NCI-H1048 (cell line): Measurements from ENCODE around the gene SPOCK1.
"Not testable (repeated sequence)": the region's sequence is repeated elsewhere in the genome, so short reads cannot be mapped to it uniquely, and the experiment has no call there.

Experiments used
- DNase-seq: peaks from one replicate; lab custom pipeline; 2025; lab: John Stamatoyannopoulos, UW

Gene SPOCK1

DNA sequence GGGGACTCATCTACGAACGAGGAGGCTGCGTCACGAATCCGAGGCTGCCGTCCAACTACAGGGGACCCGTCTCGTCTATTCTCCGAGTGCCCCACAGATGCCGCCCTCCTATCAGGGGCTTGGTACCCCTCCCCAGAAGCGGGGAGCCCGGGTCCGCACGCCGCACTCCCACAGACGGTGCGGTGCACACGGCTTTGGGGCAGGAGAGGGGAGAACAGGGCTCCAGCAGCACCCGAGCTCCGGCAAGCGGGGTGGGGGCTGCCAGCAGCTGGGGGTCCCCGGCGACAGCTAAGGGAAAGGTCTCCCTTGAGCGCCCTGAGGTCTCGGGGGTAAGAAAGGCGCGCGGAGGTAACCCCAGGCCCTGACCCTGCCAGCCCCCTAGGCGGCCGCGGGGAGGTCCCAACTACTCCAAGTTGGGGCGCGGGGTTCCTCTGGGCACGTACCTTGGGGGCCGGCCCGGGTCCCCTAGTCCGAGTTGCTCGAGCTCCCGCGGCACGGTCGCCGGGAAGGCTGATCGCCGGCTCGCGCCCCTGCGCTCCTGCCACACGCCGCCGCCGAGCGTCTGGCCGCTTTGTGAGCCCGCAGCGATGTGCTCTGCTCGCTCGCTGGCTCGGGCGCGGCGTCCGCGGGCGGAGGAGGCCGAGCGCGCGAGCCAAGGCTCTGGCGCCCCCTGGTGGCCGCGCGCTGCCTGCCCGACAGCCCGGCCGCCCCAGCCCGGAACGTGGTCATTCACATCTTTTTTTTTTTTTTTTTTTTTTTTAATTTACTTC, at the start of gene SPOCK1:
Gene SPOCK1 (minus strand): TSS at position 591 of the 770 bp plus-strand sequence.
- DNase-seq: peak; percentile 50

DNA sequence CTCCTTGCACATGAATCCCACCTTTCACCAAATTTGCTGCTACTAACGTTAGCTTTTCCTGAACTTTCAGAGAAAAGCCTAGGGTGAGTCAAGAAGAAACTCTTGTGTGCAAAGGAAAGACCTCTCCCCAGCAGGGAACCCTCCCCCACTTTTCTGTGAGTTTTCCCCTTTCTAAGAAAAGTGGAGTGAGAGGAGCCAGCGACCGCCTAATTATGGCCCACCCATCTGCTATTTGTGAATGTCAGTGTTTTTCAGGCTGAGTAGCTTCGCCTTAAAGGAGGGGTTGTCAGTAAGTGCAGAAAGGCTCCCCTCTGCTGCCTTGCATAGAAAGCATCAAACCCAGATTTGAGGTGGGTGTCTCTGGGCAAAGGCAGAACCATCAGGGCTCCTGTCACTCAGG, 46.8 kb upstream of the SPOCK1 start:
- DNase-seq: no peak

DNA sequence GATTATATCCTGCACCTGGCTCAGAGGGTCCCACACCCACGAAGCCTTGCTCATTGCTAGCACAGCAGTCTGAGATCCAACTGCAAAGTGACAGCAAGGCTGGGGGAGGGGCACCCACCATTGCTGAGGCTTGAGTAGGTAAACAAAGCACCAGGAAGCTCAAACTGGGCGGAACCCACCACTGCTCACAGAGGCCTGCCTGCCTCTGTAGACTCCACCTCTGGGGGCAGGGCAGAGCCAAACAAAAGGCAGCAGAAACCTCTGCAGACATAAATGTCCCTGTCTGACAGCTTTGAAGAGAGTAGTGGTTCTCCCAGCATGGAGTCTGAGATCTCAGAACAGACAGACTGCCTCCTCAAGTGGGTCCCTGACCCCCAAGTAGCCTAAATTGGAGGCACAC, 36.3 kb upstream of the SPOCK1 start:
- DNase-seq: not testable (repeated sequence)

DNA sequence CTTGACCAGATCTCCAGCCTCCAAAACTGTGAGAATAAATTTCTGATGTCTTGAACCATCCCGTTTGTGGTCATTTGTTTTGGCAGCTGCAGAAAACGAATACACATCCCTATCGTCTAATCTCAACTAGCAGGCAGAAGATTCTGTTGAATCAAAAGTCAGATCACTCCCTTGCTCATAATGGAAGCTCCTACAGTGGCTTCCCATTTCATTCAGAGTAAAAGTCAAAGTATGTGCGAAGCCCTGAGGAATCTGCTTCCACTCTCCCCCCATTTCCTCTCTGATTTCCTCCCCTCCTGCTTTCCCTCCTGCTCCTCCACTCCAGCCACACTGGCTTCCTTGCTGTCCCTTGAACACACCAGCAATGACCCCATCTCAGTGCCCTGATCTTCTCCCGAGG, 34.8 kb upstream of the SPOCK1 start:
- DNase-seq: no peak

DNA sequence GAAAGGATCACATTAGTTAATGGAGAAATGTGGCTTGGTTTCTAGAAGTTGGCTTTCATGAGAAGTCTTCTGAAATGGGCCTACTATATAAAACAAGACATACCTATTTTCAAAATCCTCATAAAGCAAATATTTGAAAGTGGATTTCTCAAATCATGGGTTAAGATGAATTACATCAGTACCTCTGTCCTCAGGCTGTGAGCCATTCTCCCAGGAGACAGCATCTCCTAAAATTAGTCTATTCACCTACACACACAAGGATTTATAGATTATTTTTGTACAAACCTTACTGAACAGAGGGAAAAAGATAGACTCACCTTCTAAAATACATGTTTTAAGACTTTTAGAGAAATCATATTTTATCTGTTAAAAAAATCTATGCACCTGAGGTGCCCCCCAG, 32.1 kb upstream of the SPOCK1 start:
- DNase-seq: no peak

DNA sequence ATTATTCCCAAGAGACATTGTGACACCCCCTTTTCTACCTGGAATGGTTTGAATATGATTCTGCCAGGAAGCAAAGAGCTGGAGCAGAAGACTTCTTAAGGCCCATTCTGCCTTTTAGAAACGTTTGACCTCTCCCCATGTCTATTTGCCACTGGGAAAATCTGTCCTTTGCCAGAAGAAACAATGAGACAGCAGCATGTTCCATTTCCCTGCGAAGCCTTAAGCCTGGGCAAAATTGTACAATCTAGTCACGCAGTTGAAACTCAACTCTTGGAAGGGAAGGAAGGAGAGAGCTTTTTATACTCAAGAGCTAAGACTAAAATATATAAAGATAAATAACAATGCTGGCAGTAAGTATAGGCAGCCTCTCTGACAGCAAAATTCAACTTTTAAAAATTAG, 22.1 kb upstream of the SPOCK1 start:
- no peak for DNase-seq

DNA sequence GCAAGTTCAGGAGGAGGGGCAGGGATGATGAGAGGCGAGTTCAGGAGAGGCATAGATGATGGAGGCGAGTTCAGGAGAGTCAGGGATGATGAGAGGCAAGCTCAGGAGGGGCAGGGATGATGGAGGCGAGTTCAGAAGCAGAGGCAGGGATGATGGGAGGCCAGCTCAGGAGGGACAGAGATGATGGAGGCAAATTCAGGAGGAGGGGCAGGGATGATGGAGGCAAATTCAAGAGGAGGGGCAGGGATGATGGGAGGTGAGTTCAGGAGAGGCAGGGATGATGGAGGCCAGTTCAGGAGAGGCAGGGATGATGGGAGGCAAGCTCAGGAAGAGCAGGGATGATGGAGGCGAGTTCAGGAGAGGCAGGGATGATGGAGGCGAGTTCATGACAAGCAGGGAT, 17.8 kb upstream of the SPOCK1 start:
- DNase-seq: no peak

DNA sequence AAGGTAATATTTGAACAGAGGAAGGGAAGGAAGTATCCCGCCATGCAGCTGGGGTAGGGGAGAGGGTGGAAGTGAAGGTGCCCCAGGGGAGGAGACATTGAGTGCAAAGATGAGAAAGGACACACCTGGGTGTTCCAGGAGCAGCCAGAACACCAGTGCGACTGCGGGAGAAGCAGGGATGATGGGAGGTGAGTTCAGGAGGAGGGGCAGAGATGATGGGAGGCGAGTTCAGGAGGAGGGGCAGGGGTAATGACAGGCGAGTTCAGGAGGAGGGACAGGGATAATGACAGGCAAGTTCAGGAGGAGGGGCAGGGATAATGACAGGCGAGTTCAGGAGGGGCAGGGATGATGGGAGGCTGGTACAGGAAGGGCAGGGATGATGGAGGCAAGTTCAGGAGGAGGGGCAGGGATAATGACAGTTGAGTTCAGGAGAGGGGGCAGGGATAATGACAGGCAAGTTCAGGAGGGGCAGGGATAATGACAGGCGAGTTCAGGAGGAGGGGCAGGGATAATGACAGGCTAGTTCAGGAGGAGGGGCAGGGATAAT, 17.2 kb upstream of the SPOCK1 start:
- no peak for DNase-seq

DNA sequence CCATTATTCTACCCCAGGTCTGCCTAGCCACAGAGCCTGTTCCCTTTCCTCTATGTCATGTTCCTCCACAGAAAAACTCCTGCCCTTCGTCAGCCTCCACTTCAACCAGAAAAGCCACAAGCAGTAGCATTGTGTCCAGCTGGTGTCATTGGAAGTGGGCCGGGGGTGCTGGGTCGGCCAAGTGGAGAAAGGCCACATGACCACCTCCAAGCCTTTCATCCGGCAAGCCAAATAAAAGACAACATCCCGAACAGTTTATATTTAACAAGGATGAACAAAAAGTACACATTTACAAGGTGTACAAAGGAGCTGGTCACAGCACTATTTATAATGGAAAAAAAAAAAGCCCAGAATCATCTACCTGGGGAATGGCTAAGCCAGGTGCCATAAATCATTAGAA, 16.1 kb upstream of the SPOCK1 start:
- no peak for DNase-seq

DNA sequence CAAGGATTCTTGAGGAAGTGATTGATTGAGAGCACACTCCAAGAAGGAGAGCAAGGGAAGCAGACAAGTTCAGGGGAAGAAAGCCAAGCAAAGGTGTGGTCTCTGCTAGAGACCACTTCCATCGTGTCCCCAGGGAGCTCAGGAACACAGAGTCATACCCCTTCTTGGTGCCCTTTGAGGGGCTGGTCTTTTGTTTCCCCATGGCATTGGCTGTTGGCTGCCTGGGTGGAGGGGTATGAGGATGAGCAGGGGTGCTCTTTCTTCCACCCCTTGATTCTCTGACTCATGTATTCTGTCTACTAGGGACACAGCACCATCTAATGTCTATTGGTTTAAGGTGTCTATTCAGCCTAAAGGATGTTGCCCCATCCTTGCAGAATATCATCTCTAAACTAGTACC, 11.5 kb upstream of the SPOCK1 start:
- no peak for DNase-seq

DNA sequence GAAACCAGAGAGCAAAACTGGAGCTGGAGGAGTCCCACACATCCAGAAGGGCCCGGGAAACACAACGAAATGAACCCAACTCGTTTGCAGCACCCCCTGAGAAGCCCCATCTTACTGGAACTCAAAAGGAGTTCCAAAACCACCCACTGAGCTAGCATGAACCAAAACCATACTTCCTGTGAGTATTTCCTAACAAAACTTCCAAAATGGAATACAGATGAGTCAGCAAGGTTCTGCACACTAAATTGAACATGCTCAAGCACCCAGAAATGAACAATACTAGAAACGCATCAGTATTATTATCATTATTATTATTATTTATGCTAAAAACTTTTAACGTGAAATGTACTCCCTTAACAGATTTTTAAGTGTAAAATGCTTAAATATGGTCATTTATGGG, 8.0 kb upstream of the SPOCK1 start:
- DNase-seq: no peak

DNA sequence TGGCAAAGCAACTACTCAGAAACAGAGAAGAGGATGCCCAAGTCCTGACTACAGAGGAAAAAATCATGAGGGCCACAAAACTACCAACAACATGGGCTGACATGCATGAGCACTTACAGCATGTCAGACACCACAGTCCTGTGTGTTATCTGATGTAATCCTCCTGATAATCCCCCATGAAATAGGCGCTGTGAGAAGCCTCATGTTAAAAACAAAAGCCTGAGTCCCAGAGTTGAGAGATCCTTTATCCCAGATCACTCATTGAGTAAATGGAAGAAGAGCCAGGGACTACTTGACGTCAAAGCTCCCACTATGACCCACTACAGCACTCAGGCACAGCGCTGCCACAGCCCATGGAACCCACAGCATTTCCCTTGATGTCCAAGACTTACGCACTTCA, 7.2 kb upstream of the SPOCK1 start:
- no peak for DNase-seq

DNA sequence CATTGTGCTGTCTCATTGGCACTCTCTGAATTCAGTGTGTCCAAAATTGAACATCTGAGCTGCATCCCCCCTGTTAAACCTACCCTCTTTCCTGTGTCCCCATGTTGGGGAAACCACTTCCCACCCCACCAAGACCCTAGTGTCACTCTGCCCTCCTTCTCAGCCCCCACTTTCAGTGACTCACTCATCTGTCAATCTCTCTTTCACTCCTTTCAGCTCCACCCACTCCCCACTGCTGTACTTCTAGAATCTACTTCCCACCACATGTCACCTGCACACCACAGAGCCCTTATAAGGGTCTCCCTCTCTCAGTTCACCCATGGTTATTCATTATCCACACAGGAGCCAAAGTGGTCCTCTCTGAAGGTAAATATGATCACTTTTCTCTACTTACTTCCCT, 5.8 kb upstream of the SPOCK1 start:
- no peak for DNase-seq

DNA sequence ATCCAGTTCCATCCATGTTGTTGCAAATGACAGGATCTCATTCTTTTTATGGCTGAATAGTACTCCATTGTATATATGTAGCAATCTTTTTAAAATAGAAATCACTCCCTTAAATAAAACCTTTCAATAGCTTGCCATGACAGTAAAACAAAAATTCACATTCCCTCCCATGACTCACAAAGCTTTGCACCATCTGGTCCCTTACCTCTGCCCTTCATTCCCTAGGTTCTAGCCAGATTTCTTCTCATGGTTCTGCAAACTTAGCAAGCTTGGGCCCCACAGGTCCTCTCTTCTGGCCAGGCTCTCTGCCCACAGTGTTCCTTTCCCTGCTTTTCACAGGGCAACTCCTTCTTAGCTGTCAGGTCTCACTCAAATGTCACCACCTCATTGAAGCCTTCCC, 4.3 kb upstream of the SPOCK1 start:
- DNase-seq: no peak

DNA sequence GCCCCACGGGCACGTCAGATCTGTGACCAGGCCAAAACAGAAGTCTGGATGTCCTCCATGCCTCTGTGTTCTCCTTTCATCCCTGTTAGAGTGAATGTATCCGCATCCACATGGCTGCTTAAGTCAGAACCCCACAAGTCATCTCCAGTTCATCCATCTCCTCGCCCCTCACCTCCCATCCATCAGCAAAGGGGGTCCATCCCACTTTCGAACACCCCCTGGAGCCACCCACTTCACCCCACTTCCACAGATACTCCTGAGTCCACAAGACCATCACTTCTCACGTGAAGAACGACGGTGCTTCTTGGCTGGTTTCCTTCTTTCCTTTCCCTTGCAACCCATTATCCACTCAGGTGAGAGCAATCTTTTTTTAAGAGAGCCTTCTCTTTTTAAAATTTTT, 3.5 kb upstream of the SPOCK1 start:
- DNase-seq: no peak

DNA sequence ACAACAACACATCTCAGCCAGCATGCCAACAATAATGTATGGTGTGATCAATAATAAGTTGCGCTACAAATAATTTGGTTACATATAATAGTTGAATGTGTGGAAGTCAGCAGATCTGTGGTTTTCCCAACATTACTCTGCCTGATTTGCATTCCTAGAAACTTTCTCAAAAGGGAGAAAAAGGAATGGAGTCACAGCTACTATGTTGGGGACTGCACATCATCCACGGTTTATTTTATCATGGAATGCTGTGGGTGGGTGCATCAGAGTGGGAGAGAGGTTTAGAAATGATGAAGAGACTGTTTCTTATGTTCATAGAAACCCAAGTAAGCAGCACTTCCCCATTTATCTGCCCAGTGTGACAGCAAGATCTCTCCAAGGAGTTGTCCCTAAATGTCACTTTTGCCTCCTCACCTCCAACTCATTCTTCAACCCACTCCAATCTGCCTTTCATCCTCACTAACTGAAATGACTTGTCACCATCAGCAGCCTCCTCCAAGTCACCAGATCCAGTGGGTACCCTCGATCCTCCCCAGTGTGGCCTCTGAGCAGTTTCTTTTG, 2.8 kb upstream of the SPOCK1 start:
- no peak for DNase-seq

DNA sequence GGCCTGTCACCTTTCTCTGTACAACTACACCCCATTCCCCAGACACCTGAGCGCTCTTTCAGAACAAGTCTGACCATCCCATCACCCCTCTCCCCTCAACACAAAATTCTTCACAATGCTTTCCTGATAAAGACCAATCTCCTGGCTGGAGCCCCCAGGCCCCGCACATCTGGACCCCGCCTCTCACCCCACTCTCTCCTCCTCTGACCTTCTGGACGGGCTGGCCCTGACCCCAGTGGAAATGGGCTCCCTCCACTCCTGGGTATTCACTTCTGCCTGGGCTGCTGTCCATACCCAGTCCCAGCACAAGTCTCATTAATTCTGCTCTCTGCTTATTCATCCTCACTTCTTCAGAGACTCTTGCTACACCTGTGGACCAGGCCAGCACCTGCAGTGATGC, 2.1 kb upstream of the SPOCK1 start:
- DNase-seq: no peak

DNA sequence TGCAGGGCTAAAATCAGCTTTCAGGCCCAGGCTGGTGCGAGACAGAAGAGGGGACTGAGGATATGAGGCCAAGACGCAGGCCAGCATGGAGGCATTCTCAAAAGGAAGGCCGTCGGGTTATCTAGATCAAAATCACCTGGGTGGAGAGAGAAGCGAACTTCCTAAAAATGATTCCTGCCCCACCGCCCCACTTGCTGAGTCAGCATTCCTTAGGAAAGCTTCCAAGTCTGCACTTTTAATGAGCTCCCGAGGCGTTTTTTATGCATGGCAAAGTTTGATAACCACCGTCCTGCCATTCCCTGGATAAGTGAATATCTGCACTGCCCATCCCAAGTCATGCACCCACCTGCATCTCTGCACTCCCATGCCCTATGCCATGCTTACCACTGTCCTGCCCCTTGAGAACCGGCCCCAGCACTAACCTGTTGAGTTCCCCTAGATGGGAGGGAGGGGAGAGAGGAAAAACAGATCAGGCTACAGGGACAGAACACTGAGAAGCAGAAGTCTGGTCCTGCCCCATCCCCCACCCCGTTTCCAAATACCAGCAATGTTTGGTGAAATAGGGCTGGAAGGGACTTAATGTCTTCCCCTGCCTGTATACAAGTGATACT, 1.6 kb upstream of the SPOCK1 start:
- DNase-seq: no peak

DNA sequence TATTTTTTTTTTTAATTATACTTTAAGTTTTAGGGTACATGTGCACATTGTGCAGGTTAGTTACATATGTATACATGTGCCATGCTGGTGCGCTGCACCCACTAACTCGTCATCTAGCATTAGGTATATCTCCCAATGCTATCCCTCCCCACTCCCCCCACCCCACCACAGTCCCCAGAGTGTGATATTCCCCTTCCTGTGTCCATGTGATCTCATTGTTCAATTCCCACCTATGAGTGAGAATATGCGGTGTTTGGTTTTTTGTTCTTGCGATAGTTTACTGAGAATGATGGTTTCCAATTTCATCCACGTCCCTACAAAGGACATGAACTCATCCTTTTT, 351 bp upstream of the SPOCK1 start:
- DNase-seq: not testable (repeated sequence)

DNA sequence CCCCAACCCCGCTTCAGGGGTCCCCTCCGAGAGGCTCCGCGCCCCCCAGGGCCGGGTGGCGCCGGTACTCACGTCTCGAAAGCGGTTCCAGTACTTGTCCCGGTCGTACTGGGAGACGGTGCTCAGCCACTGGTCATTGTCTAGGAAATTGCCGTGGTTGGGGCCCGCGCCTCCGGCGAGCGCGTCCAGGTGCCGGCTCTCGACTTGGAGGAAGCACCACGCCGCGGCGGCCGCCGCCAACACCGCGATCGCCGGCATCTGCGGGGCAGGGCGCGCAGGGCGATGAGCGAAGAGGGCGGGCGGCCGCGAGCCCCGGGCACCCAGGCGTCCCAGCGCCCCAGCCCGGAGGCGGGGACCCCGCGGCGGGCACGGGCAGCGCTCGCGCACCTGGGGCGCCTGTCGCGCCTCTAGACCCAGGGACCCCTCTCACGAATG, 808 bp downstream of the SPOCK1 start:
- DNase-seq: no peak

DNA sequence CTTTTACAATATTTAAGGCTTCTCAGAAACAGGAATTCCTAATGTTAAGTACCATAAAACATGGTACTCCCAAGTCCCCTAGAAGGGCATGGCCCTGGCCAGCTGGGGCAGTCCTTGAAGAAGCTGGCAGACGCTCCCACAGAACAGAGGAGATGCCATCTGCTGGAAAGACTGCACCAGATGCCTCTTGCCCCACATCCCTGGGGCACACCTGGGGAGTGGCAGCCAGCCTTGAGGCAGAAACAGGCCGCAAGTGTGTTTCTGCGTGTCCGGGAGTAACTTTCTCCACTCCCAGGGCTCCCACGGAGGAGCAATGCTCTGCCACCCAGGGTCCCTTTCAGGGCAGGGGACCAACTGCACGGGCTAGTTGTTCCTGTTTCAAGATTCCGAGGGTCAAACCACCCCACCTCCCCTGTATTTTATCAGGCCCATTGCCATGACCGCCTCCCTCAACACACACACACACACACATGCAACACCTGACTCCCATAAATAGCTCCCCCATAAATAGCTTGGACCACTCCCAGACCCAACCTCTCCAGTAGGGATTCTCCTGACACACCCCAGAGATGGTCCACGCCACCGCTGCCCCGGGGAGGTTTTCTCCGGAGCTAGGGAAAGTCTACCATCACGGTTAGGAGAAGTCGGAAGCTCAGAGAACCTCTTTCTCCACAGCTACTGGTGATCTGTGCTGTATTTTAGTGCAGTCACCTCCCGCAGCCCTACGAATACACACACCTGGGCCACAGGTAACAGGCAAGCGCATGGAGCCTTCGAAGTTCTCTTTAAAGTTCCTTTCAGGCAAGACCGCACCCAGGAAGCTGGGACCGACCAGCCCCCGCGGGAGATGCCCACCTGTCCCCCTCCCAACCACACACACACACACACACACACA, 1.5 kb downstream of the SPOCK1 start:
- DNase-seq: no peak

DNA sequence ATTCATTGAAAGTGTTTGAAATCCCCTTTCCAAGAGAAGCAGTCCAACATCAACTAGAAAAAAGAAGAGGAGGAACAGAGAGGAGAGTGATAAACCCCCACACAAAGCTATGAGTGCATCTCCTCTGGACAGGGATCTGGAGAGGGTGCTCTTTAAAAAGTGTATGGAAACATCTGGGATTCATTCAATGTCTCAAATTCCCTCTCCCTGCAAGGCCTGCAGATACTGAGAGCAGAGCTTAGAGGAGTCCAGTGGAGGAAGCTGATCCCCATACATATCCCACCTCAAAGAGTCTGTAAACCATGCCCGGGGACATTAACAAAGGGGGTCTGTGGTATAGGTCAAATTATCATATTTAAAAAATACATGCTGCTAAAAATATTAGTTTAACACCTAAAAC, 2.2 kb downstream of the SPOCK1 start:
- DNase-seq: no peak
